Lower leg skin (tissue), 4 donors: ENCODE measurements around the gene RAB7A. TPM values are rescaled to one million over a fixed set of nuclear protein-coding genes. Genes with fewer than 3 reads are reported as not detected.

ENCODE experiments used
- DNase-seq, 2 donors: peaks; one replicate each; pipeline ENCODE4 v3.0.0-alpha.2; 2019; ENCODE audit warnings: low spot score in 2 of 2
- H3K4me3 ChIP-seq: fragments of 200-600 bp; sonication (generic); 2 replicates; pipeline ENCODE4 v1.5.1; 2017; ENCODE audit warnings: mild to moderate bottlenecking, low read depth; ENCODE audit not compliant: poor library complexity, severe bottlenecking
- CTCF ChIP-seq, 3 donors: fragments of 450-650 bp; IDR thresholded peaks; one replicate each; pipeline ENCODE4 v1.5.1; 2016; ENCODE audit warnings: antibody characterized with exemption in 3 of 3, mild to moderate bottlenecking in 3 of 3, moderate library complexity in 2 of 3
- POLR2A ChIP-seq, 2 donors: fragments of 450-650 bp; IDR thresholded peaks; one replicate each; pipeline ENCODE4 v1.6.1; 2016 to 2017; ENCODE audit warnings: antibody characterized with exemption in 2 of 2, mild to moderate bottlenecking in 1 of 2, moderate library complexity in 1 of 2
- WGBS, 2 donors: methylation state at CpG; one replicate each; pipeline ENCODE4 v1.1.5; 2018; 5-methylcytosine and 5-hydroxymethylcytosine counted together
- intact Hi-C: fragments of 100-400 bp; cut with DNase I; formaldehyde crosslinking; loops from one replicate; pipeline ENCODE4 v1.15.0; 2023; ENCODE audit warnings: low total_unique reads
- total RNA-seq, 4 donors: library from RNA; depleted of rRNA; stranded (reverse); fragments of >200 nt; gene quantifications; one replicate each; pipeline ENCODE4 v1.1.0, GENCODE V29; 2016

Gene RAB7A
- total RNA-seq, 4 donors from 2014 or later = 82.0 to 127 (median 114) TPM

GRCh38 chr3:128783774-128784173 lies 57.8 kb downstream of the RAB7A start:
- no peak overlapping the region for H3K4me3 ChIP-seq
- intact Hi-C loops = no loop called here

GRCh38 chr3:128784232-128784631 lies 58.2 kb downstream of the RAB7A start:
- WGBS, 2 donors = 79 to 83% methylated on average over 7 of the region's 7 CpGs
- no peak overlapping the region for H3K4me3 ChIP-seq
- TF ChIP-seq POLR2A (IDR thresholded peaks at IDR 0.05) (no peak), CTCF (IDR thresholded peaks at IDR 0.05) (no peak)
- DNase-seq = no peak
- intact Hi-C loops = no loop called here

More at GRCh38 chr3:128783774-128784173, 57.8 kb downstream of the RAB7A start:
- WGBS, 2 donors = 77 to 87% methylated on average over 4 of the region's 4 CpGs
- DNase-seq = no peak
- TF ChIP-seq POLR2A (IDR thresholded peaks at IDR 0.05) (no peak), CTCF (IDR thresholded peaks at IDR 0.05) (no peak)

GRCh38 chr3:128784843-128785242 lies 58.9 kb downstream of the RAB7A start:
- 74 to 81% methylated on average over 3 of the region's 3 CpGs for WGBS, 2 donors
- TF ChIP-seq POLR2A (IDR thresholded peaks at IDR 0.05) = no peak
- no peak for TF ChIP-seq CTCF (IDR thresholded peaks at IDR 0.05)
- no peak for DNase-seq
- H3K4me3 ChIP-seq = no peak overlapping the region
- intact Hi-C loops = no loop called here

- intact Hi-C loops = no loop called here
- no peak for DNase-seq
- TF ChIP-seq CTCF (IDR thresholded peaks at IDR 0.05) (no peak), POLR2A (IDR thresholded peaks at IDR 0.05) (no peak)
- WGBS, 2 donors = 45 to 47% methylated on average over 3 of the region's 3 CpGs
- H3K4me3 ChIP-seq = no peak overlapping the region
Observed at GRCh38 chr3:128786434-128787020, 60.5 kb downstream of the RAB7A start.

GRCh38 chr3:128787256-128788253 lies 61.6 kb downstream of the RAB7A start:
- TF ChIP-seq CTCF (IDR thresholded peaks at IDR 0.05) (no peak), POLR2A (IDR thresholded peaks at IDR 0.05) (no peak)
- 67 to 74% methylated on average over 12 of the region's 12 CpGs for WGBS, 2 donors
- DNase-seq = no peak

More at GRCh38 chr3:128787256-128788253, 61.6 kb downstream of the RAB7A start:
- H3K4me3 ChIP-seq = no peak overlapping the region
- intact Hi-C loops = no loop called here
